Activated T-helper 1 cell treated with Interleukin-2 at 50 U/mL for 16 hours (primary cell): Measurements from ENCODE around the gene RBM8A.
"Not testable (repeated sequence)": the region's sequence is repeated elsewhere in the genome, so short reads cannot be mapped to it uniquely, and the experiment has no call there.

ENCODE experiments used
- DNase-seq: peaks from one replicate; pipeline ENCODE4 v3.0.0-alpha.2; 2020; ENCODE audit warnings: low read depth

Gene RBM8A

GRCh38 chr1:145956361-145956760 is 29.1 kb upstream of the RBM8A start:
- DNase-seq, result no peak

DNA sequence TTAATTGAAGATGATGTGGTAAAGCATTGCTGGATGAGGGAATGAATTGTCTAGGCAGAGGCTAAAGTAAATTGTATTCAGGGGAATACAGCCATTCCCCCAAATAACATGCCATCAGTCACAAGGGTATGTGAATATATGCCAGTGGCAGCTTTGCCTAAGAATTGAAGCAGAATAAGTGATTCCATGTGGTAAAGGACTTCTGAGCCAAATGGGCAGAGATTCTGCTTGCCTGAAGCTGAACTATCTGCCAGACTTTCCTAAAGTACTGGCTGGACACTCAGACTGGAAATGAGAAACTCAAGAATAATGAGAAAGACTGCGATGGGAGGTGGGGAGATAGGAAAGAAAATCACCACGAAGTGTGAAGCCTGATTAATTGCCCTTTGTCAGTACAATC is 28.2 kb upstream of the RBM8A start:
- DNase-seq, result no peak

- DNase-seq, result no peak
Measured at GRCh38 chr1:145953861-145954260, 26.6 kb upstream of the RBM8A start.

GRCh38 chr1:145952903-145953302 is 25.6 kb upstream of the RBM8A start:
- no peak for DNase-seq

- DNase-seq, result no peak
Measured at GRCh38 chr1:145951526-145951925, 24.2 kb upstream of the RBM8A start.

DNA sequence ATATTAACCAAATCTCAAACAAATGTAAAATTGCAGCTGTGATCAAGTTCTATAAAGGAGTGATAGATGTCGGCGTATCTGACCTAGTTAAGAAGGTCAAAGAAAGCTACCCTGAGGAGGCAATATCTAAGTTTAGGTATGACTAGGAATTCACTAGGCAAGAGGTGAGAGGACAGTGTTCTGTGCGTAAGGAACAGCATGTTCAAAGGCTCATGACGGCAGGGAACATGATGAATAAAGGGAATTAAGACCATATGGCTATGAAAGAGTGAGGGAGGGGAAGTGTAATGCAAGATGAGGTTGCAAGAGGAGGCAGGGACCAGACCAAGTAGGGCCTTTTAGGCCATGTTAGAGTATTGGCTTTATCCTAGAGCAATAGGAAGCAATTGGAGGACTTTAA is 21.9 kb upstream of the RBM8A start:
- DNase-seq, result no peak

- DNase-seq, result no peak
Measured at GRCh38 chr1:145947551-145947950, 20.3 kb upstream of the RBM8A start.

DNA sequence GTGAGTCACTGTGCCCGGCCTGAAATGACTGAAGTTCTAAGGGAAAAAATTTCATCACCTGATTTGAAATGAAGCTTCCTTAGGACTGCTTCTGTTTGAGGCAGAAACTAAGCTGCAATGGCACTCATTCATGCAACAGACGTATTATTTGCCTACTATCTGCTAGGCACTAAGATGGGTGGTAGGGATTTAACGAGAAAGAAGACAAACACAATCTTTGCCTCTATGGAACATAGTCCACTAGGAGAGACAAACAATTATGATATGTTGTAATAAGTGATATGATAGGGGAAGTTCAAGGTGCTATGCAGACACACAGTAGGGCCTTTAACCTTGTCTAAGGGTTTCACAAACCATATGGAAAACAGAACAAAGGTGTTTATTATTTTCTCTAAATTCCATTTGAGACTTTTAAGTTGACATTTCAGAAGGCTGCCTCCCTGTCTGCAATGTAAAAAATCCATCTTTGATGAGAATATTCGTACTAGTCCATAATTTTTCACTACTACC is 19.2 kb upstream of the RBM8A start:
- no peak for DNase-seq

GRCh38 chr1:145944532-145944931 is 17.2 kb upstream of the RBM8A start:
- DNase-seq, result no peak

DNA sequence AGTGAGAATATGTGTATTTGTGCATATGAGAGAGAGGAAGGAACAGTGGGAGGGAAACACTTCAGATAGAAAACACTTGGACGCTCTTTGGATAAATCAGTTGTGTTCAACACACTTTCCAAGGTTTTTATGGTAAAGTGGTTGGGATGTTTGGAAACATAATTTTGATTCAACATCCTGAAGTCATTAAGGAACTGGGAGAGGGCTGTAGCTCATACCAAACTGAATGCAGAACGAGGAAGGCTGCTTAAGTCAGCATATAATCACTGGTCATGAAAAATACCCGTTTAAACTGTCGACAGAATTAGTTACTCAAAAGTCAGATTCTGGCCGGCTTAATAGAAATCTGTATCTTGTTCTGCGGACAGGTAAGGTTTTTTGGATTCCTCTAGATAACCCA is 15.6 kb upstream of the RBM8A start:
- no peak for DNase-seq

DNA sequence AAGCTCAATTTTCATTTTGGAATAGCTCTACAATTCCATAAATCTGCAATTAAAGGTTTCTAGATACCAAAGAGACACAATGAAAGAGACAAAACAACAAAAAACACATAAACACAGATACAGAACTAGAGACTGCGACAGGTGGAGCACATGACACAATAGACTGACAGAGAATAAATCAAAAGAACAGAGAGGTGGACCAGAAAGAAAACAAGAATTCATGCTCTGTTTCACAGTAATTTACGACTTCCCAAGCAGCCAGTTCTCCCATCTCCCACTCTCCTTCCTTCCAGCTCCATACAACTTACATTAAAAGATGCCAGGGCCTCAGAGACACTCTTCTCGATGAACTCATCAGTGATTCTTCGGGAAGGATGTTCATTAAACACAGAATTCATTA is 15.1 kb upstream of the RBM8A start:
- no peak for DNase-seq

GRCh38 chr1:145937436-145937835 is 10.2 kb upstream of the RBM8A start:
- DNase-seq, result no peak

DNA sequence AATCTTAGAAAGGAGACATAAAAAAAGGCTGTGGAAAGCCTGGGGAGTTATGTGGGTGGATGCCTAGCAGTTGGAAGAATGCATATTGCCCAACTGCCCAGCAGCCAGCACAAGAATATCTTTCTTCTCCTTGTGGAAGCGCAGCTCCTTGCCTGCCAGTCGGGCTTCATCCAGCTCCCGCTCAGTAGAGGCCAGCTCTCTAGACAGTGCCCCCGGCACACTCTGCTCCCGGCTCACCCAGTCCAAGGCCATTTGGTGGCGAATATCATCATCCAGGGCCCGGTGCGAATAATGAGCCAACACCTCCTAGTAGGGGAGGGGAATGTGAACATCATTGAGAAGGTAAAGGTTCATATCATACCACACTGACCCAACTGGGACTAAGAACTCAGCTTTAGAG is 9.0 kb upstream of the RBM8A start:
- no peak for DNase-seq

- no peak for DNase-seq
Measured at GRCh38 chr1:145935708-145936107, 8.4 kb upstream of the RBM8A start.

GRCh38 chr1:145932522-145933009 is 5.3 kb upstream of the RBM8A start:
- not testable (repeated sequence) for DNase-seq

DNA sequence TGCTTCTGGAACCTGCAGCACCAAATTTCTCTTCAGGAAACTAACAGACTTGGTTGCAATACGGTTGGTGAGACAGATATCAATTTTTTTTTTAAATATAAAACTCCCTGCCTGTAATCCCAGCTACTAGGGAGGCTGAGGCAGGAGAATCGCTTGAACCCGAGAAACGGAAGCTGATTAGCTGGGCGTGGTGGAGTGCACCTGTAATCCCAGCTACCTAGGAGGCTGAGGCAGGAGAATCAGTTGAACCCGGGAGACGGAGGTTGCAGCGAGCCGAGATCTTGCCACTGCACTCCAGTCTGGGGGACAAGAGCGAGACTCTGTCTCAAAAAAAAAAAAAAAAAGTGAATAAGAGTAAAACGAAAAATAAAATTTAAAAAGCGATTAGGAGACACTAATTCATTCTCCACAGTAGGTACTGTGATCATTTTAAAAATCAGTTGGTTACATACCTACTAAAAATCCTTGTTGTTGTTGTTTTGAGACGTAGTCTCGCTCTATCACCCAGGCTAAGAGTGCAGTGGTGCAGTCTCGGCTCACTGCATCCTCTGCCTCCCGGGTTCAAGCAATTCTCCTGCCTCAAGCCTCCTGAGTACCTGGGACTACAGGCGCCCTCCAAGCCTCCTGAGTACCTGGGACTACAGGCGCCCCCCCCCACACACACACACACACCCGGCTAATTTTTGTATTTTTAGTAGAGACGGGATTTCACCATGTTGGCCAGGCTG is 796 bp upstream of the RBM8A start:
- DNase-seq, result no peak

DNA sequence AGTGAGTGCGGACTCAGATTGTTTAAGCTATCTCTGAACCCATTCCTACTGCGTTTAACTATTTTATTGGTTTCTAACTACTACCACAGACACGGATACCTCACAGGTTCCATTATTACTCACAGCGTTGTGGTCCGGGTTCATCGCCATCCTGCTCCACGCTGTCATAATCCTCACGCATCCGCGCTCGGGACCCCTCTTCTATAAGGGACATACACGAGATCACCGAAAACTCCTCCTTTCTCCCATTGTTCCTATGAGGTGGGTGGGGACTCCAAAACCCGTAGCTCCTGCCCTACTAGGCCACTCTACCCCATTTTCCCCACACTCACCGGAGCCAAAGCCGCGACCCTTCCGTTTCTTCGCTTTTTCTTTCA is 610 bp downstream of the RBM8A start:
- no peak for DNase-seq

DNA sequence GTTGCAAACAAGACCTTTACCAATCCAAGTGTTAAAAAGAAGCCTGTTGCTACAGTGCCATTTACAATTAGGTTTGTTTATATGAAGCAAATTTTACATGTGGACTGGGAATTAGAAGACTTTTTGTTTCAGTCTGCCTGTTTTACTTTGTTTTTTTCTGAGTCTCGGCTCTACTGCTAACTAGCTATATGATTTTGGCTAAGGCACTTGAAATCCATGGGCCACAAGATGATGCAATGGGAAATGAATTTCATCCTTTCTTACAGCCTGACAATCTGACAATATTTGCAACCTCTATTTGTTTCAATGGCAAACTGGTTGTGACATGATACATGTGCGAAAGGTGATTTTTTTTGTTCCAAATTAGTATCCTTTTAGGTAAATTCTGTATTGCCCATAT is 5.0 kb downstream of the RBM8A start:
- no peak for DNase-seq

DNA sequence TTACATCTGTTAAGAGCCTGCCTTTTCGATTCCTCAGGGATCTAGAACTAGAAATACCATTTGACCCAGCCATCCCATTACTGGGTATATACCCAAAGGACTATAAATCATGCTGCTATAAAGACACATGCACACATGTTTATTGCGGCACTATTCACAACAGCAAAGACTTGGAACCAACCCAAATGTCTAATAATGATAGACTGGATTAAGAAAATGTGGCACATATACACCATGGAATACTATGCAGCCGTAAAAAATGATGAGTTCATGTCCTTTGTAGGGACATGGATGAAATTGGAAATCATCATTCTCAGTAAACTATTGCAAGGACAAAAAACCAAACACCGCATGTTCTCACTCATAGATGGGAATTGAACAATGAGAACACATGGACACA is 7.0 kb downstream of the RBM8A start:
- DNase-seq, result not testable (repeated sequence)

GRCh38 chr1:145918992-145919939 is 8.0 kb downstream of the RBM8A start:
- DNase-seq, result no peak

DNA sequence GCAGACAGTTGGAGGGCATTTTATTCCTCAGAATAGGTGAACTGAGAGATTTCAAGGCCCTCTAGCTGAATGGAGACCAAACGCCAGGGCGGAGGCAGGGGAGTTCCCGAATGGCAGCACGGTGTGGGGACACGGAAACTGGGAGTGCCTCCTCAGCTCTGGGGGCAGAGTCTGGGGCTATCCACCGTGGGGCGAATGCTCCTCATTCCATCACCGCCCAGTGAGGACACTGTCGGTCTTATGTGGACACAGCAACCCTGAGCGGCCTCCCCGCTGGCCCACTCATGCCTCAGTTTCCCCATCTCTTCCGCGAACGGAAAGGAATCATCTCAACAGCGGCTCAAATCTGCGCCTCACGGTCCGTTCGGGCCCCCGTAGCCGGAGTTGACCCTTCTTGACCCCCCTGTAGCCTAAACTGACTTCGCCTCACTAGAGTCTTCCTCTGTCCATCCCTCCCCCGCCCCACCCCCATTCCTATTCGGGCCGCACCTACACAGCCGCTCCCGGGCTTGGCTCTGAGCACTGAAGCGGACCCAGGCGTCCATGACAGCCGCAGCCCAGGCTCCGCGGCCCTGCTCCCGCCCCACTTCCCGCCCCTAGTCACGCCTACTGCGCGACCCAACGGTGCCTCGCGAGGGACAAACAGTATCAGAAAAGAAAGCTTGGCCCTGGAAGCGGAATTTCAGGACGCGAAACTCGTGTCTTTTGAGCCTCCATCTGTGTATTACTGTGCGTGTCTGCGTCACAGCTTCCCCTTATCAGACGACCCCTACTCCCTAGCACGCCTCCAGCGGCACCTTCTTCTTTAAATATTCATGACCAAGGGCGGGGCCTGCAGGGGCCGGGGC is 8.9 kb downstream of the RBM8A start, which contains the start of gene PEX11B:
PEX11B (minus strand) TSS at position 574 of the 848 bp plus-strand sequence; CDS start at position 545, 29 bp downstream.
- peak; percentile 87 for DNase-seq

DNA sequence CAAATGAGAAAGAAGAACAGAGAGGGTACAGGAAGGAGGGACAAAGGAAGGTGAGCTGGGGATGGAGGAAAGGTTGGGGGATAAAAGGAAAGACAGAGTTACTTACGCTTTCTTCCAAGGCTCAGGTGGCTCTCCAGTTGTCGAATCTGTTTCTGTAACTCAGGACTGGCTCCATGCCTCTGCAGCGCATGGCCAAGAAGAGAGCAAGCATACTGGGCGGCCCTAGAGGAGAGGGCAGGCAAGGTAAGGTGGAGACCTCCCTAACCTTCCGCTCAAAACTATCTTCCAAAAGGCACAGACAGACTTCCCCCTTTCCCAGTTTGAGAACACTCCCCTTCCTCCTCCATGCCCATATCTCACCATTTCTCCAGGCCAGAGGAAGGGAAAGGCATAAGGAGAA is 9.7 kb downstream of the RBM8A start:
- no peak for DNase-seq
